Measurements from ENCODE around the gene ZFP57. TPM values are rescaled to one million over a fixed set of nuclear protein-coding genes. Genes with fewer than 3 reads are reported as not detected.
"Not testable (repeated sequence)": the region's sequence is repeated elsewhere in the genome, so short reads cannot be mapped to it uniquely, and the experiment has no call there.

The ZFP57 gene
- total RNA-seq, 2 experiments from 2014 or later, result not detected

- no peaks in the 10 kb centered on the region for H3K36me3 ChIP-seq (ENCODE audit: insufficient read depth, low read length)
- POLR2A ChIA-PET, result interaction anchor here (0.6 to 1.1 kb wide), 3 partner anchors 9 to 17 kb away, joined by 3 to 6 read pairs (median 5); no protein-coding TSS in a partner anchor
- no peaks in the 10 kb centered on the region for H4K20me1 ChIP-seq (ENCODE audit: insufficient read depth, low read length)
- intact Hi-C loops (cut with micrococcal nuclease; ENCODE audit: unreplicated experiment), result no loop called here
- H3K4me1 ChIP-seq (ENCODE audit: insufficient read depth, low read length, poor library complexity, severe bottlenecking), result no peaks in the 10 kb centered on the region
- no peak overlapping the region for H3K4me2 ChIP-seq (ENCODE audit: low read length)
- no peak for DNase-seq (ENCODE audit: low spot score)
- BruUV-seq (replicated peaks), result no TSS peak
- no peaks in the 10 kb centered on the region for H3K9me3 ChIP-seq (ENCODE audit: low read length)
- no peak overlapping the region for H2AFZ ChIP-seq (ENCODE audit: low read length)
- CTCF ChIA-PET (ENCODE audit: unreplicated experiment), result interaction anchor here (1.2 kb wide), 1 partner anchor 12 kb away, joined by 6 read pairs; no protein-coding TSS in a partner anchor
- no peak overlapping the region for H3K27ac ChIP-seq (ENCODE audit: low read depth, low read length, poor library complexity, severe bottlenecking)
- no peak for TF ChIP-seq EZH2phosphoT487 (IDR thresholded peaks at IDR 0.05; ENCODE audit: borderline replicate concordance, low read depth, low read length)
- TF ChIP-seq CTCF (conservative IDR thresholded peaks at IDR 0.05; ENCODE audit: low read length), result no peak
- H3K4me3 ChIP-seq (ENCODE audit: low read depth, low read length, poor library complexity, severe bottlenecking), result no peak overlapping the region
- H3K79me2 ChIP-seq (ENCODE audit: insufficient read depth, low read depth, low read length), result no peaks in the 10 kb centered on the region
- H3K9me2 ChIP-seq (ENCODE audit: insufficient read depth, low read length), result no peaks in the 10 kb centered on the region
Observed at GRCh38 chr6:29665942-29666825, 14.8 kb downstream of the ZFP57 start.

- no peaks in the 10 kb centered on the region for H3K36me3 ChIP-seq (ENCODE audit: insufficient read depth, low read length)
- no peak overlapping the region for H2AFZ ChIP-seq (ENCODE audit: low read length)
- TF ChIP-seq EZH2phosphoT487 (IDR thresholded peaks at IDR 0.05; ENCODE audit: borderline replicate concordance, low read depth, low read length) (no peak), CTCF (conservative IDR thresholded peaks at IDR 0.05; ENCODE audit: low read length) (no peak)
- H3K4me2 ChIP-seq (ENCODE audit: low read length), result no peak overlapping the region
- POLR2A ChIA-PET, result interaction anchor here (0.7 to 1.3 kb wide), 2 partner anchors 10 to 584 kb away, joined by 3 to 4 read pairs; no protein-coding TSS in a partner anchor
- H3K27ac ChIP-seq (ENCODE audit: low read depth, low read length, poor library complexity, severe bottlenecking), result no peak overlapping the region
- H3K4me1 ChIP-seq (ENCODE audit: insufficient read depth, low read length, poor library complexity, severe bottlenecking), result no peaks in the 10 kb centered on the region
- no peaks in the 10 kb centered on the region for H3K9me2 ChIP-seq (ENCODE audit: insufficient read depth, low read length)
- no peaks in the 10 kb centered on the region for H3K79me2 ChIP-seq (ENCODE audit: insufficient read depth, low read depth, low read length)
- intact Hi-C loops (cut with micrococcal nuclease; ENCODE audit: unreplicated experiment), result no loop called here
- H4K20me1 ChIP-seq (ENCODE audit: insufficient read depth, low read length), result no peaks in the 10 kb centered on the region
- no peak overlapping the region for H3K4me3 ChIP-seq (ENCODE audit: low read depth, low read length, poor library complexity, severe bottlenecking)
- H3K9me3 ChIP-seq (ENCODE audit: low read length), result no peaks in the 10 kb centered on the region
- no TSS peak for BruUV-seq (replicated peaks)
- CTCF ChIA-PET (ENCODE audit: unreplicated experiment), result no interaction called here
- DNase-seq (ENCODE audit: low spot score), result no peak
Observed at GRCh38 chr6:29663300-29664042, 17.5 kb downstream of the ZFP57 start.

GRCh38 chr6:29661502-29662141, 19.3 kb downstream of the ZFP57 start:
- CTCF ChIA-PET (ENCODE audit: unreplicated experiment), result interaction anchor here (1.1 kb wide), 1 partner anchor 11 kb away, joined by 3 read pairs; no protein-coding TSS in a partner anchor

More at GRCh38 chr6:29661502-29662141, 19.3 kb downstream of the ZFP57 start:
- H3K4me3 ChIP-seq (ENCODE audit: low read depth, low read length, poor library complexity, severe bottlenecking); H3K79me2 ChIP-seq (ENCODE audit: insufficient read depth, low read depth, low read length); POLR2A ChIA-PET; H3K36me3 ChIP-seq (ENCODE audit: insufficient read depth, low read length); H2AFZ ChIP-seq (ENCODE audit: low read length); H3K4me2 ChIP-seq (ENCODE audit: low read length); H3K4me1 ChIP-seq (ENCODE audit: insufficient read depth, low read length, poor library complexity, severe bottlenecking); H4K20me1 ChIP-seq (ENCODE audit: insufficient read depth, low read length); H3K9me2 ChIP-seq (ENCODE audit: insufficient read depth, low read length); H3K27ac ChIP-seq (ENCODE audit: low read depth, low read length, poor library complexity, severe bottlenecking); H3K9me3 ChIP-seq (ENCODE audit: low read length); intact Hi-C loops (cut with micrococcal nuclease; ENCODE audit: unreplicated experiment); DNase-seq (ENCODE audit: low spot score); BruUV-seq (replicated peaks): not testable (repeated sequence)

Data from OCI-LY7 (cell line).